ENCODE results near the gene CHP2. TPM values are rescaled to one million over a fixed set of nuclear protein-coding genes. Genes with fewer than 3 reads are reported as not detected.

CHP2 gene
- total and polyA plus RNA-seq, 9 of the 15 experiments (the other 6 are each of a cell fraction or from before 2014, with no cell fraction given) = 0.23 to 1.1 (median 0.80) TPM

DNA sequence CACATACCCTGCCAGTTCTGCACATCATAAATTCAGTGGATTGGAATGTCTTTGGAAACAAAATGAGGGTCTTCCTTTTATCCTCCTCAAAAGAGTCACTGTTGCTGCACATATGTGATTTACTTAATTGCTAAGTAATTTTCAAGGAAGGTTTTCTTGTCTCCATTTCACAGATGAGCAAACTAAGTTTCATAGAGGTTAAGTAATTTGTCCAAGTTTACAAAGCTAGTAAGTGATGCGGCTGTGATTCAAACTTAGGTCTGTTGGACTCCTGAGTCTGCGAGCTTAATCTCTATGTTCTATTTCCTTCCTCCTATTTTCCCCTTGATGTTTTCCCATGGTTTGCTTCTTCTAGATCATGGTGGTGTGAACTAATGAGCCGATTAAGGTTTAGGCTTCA is 28.1 kb upstream of the CHP2 start:
- in situ Hi-C loops (cut with MboI) (no loop called here), intact Hi-C loops (cut with micrococcal nuclease) (loop anchor here (10.0 kb wide), 1 partner anchor 172 kb away; the partner anchor contains the start of genes EARS2 and UBFD1)
- TF ChIP-seq SREBF2 (CRISPR knock-in tag; IDR thresholded peaks at IDR 0.05) = no peak
- TF ChIP-seq PHB (CRISPR knock-in tag; IDR thresholded peaks at IDR 0.05) = no peak
- TF ChIP-seq RBM25 (IDR thresholded peaks at IDR 0.05; ENCODE audit: low read depth, low read length, severe bottlenecking) = peak; percentile 92
- peak; percentile 50; the same call in 1 of the 2 replicates for TF ChIP-seq BCOR (IDR thresholded peaks at IDR 0.05)
- TF ChIP-seq KDM1A (IDR thresholded peaks at IDR 0.05) = peak in 1 of 2 experiments; percentile 43; a peak in 1 of 4 replicates
- peaks cover 7 to 11% of the 10 kb centered on the region in 2 experiments; a peak in 4 of 5 replicates for H3K4me1 ChIP-seq (replicated peaks in 1 of 2; ENCODE audit: control insufficient read depth in 2 of 2, insufficient read depth in 2 of 2, low read length in 2 of 2)
- H3K9me3 ChIP-seq (replicated peaks; ENCODE audit: control insufficient read depth, insufficient read depth, low read depth, low read length) = 0 out of 2 replicates have a peak, but pooled peaks cover 2% of the 10 kb centered on the region
- no peaks in the 10 kb centered on the region for H4K20me1 ChIP-seq (replicated peaks; ENCODE audit: control insufficient read depth, insufficient read depth, low read length)
- 0 out of 2 replicates have a peak overlapping the region, but pooled peaks have one; percentile 5 for H2AFZ ChIP-seq (ENCODE audit: low read depth, low read length)
- H3K9ac ChIP-seq (ENCODE audit: insufficient read depth in 1 of 2, low read depth in 2 of 2, low read length in 2 of 2) = no peak overlapping the region
- H3K36me3 ChIP-seq (ENCODE audit: control insufficient read depth, insufficient read depth, low read length) = no peaks in the 10 kb centered on the region
- H3K79me2 ChIP-seq (ENCODE audit: control insufficient read depth, insufficient read depth, low read length) = no peaks in the 10 kb centered on the region
- no peak for FAIRE-seq
- no peaks in the 10 kb centered on the region for H3K9me1 ChIP-seq (ENCODE audit: control insufficient read depth, insufficient read depth, low read length)
- no TSS peak for BruUV-seq (replicated peaks)
- no peaks in the 10 kb centered on the region for H3K27me3 ChIP-seq (ENCODE audit: control insufficient read depth in 2 of 2, insufficient read depth in 2 of 2, low read length in 2 of 2)
- H3K4me2 ChIP-seq (ENCODE audit: insufficient read depth, low read length) = no peak overlapping the region
- DNase-seq (ENCODE audit: extremely low read depth in 1 of 4, low spot score in 3 of 4) = no peak
- WGBS (ENCODE audit: insufficient coverage, low coverage, missing lambda C conversion rate) = 84% methylated on average over 3 of the region's 3 CpGs
- CTCF ChIA-PET (ENCODE audit: low intra/inter-chr PET ratio) = no interaction called here
- POLR2A ChIA-PET = interaction anchor here (0.6 to 1.5 kb wide), 4 partner anchors 130 to 488 kb away, joined by 3 to 4 read pairs (median 3); partner anchors contain the start of gene NDUFAB1
- no peak overlapping the region for H3K27ac ChIP-seq (ENCODE audit: extremely low read depth, low read depth, low read length)
- no peak for ATAC-seq
- no peak overlapping the region for H3K4me3 ChIP-seq

DNA sequence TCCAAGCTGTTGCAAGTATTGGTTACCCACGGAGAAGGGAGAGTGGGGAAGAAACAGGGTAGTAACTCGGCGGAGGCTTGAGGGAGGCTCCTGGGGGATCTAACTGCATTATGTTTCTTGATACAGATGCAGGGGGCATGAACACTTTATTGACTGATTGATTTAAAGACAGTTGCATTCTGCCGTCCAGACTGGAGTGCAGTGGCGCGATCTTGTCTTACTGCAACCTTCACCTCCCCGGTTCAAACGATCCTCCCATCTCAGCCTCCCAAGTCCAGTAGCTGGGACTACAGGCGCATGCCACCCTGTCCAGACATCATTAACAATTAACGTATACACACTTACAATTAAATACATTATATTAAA is 26.7 kb upstream of the CHP2 start:
- ATAC-seq = peak; percentile 16
- POLR2A ChIA-PET = interaction anchor here (0.6 to 1.5 kb wide), 7 partner anchors 18 to 439 kb away, joined by 3 read pairs; partner anchors contain the start of genes EARS2, NDUFAB1 and UBFD1
- TF ChIP-seq ZNF140 (CRISPR knock-in tag; IDR thresholded peaks at IDR 0.05) (no peak), SIN3B (IDR thresholded peaks at IDR 0.05; ENCODE audit: low read depth) (no peak), ILK (tag; IDR thresholded peaks at IDR 0.05; ENCODE audit: borderline replicate concordance, low read depth) (no peak), POLR2AphosphoS5 (IDR thresholded peaks at IDR 0.05; ENCODE audit: control insufficient read depth, insufficient read depth, low read depth, low read length) (no peak), TAF9B (IDR thresholded peaks at IDR 0.05; ENCODE audit: partially characterized antibody) (no peak), ZNF436 (CRISPR knock-in tag; IDR thresholded peaks at IDR 0.05) (no peak), SUPT5H (IDR thresholded peaks at IDR 0.05) (no peak)
- TF ChIP-seq, protein P1, sequence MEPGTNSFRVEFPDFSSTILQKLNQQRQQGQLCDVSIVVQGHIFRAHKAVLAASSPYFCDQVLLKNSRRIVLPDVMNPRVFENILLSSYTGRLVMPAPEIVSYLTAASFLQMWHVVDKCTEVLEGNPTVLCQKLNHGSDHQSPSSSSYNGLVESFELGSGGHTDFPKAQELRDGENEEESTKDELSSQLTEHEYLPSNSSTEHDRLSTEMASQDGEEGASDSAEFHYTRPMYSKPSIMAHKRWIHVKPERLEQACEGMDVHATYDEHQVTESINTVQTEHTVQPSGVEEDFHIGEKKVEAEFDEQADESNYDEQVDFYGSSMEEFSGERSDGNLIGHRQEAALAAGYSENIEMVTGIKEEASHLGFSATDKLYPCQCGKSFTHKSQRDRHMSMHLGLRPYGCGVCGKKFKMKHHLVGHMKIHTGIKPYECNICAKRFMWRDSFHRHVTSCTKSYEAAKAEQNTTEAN (CRISPR knock-in tag; IDR thresholded peaks at IDR 0.05) = 0 out of 2 replicates have a peak, but pooled peaks have one; percentile 40
- TF ChIP-seq, protein P2, sequence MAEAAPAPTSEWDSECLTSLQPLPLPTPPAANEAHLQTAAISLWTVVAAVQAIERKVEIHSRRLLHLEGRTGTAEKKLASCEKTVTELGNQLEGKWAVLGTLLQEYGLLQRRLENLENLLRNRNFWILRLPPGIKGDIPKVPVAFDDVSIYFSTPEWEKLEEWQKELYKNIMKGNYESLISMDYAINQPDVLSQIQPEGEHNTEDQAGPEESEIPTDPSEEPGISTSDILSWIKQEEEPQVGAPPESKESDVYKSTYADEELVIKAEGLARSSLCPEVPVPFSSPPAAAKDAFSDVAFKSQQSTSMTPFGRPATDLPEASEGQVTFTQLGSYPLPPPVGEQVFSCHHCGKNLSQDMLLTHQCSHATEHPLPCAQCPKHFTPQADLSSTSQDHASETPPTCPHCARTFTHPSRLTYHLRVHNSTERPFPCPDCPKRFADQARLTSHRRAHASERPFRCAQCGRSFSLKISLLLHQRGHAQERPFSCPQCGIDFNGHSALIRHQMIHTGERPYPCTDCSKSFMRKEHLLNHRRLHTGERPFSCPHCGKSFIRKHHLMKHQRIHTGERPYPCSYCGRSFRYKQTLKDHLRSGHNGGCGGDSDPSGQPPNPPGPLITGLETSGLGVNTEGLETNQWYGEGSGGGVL (CRISPR knock-in tag; IDR thresholded peaks at IDR 0.05) = no peak

More for the DNA sequence above, 26.7 kb upstream of the CHP2 start:
- no peaks in the 10 kb centered on the region for H3K36me3 ChIP-seq (ENCODE audit: control insufficient read depth, insufficient read depth, low read length)
- FAIRE-seq = no peak
- peak overlapping the region in 1 of 2 experiments; percentile 14; a peak in 1 of 4 replicates for H3K9ac ChIP-seq (ENCODE audit: insufficient read depth in 1 of 2, low read depth in 2 of 2, low read length in 2 of 2)
- H3K4me1 ChIP-seq (replicated peaks in 1 of 2; ENCODE audit: control insufficient read depth in 2 of 2, insufficient read depth in 2 of 2, low read length in 2 of 2) = peaks cover 7 to 11% of the 10 kb centered on the region in 2 experiments; a peak in 4 of 5 replicates
- no peaks in the 10 kb centered on the region for H3K9me1 ChIP-seq (ENCODE audit: control insufficient read depth, insufficient read depth, low read length)
- no peaks in the 10 kb centered on the region for H3K9me3 ChIP-seq (replicated peaks; ENCODE audit: control insufficient read depth, insufficient read depth, low read depth, low read length)
- H3K4me2 ChIP-seq (ENCODE audit: insufficient read depth, low read length) = peak overlapping the region; percentile 62
- H3K27me3 ChIP-seq (ENCODE audit: control insufficient read depth in 2 of 2, insufficient read depth in 2 of 2, low read length in 2 of 2) = no peaks in the 10 kb centered on the region
- no peak overlapping the region; the same call in 2 of the 3 replicates for H3K27ac ChIP-seq (ENCODE audit: extremely low read depth, low read depth, low read length)
- no peak overlapping the region for H3K4me3 ChIP-seq
- in situ Hi-C loops (cut with MboI) (no loop called here), intact Hi-C loops (cut with micrococcal nuclease) (loop anchor here (2.0 to 10.0 kb wide), 2 partner anchors 49 to 173 kb away; partner anchors contain the start of genes EARS2, PLK1 and UBFD1)
- 34% methylated on average over 10 of the region's 10 CpGs for WGBS (ENCODE audit: insufficient coverage, low coverage, missing lambda C conversion rate)
- DNase-seq (ENCODE audit: extremely low read depth in 1 of 4, low spot score in 3 of 4) = no peak
- no peaks in the 10 kb centered on the region for H4K20me1 ChIP-seq (replicated peaks; ENCODE audit: control insufficient read depth, insufficient read depth, low read length)
- BruUV-seq (replicated peaks) = no TSS peak
- CTCF ChIA-PET (ENCODE audit: low intra/inter-chr PET ratio) = no interaction called here
- H3K79me2 ChIP-seq (ENCODE audit: control insufficient read depth, insufficient read depth, low read length) = no peaks in the 10 kb centered on the region
- H2AFZ ChIP-seq (ENCODE audit: low read depth, low read length) = peak overlapping the region; percentile 89

Measured in K562 (cell line).